ENCODE results near the gene DOCK1.

The DOCK1 gene

GRCh38 chr10:127046975-127047877, 142.0 kb downstream of the DOCK1 start:
- no peak for DNase-seq (ENCODE audit: low read depth, low spot score)
- Histone ChIP-seq H3K9me3 (ENCODE audit: control insufficient read depth, insufficient read depth, low read length) (no peaks in the 10 kb centered on the region), H3K36me3 (ENCODE audit: control insufficient read depth, insufficient read depth, low read length) (peaks cover 4% of the 10 kb centered on the region; the same call in 1 of the 2 replicates), H3K4me1 (ENCODE audit: control insufficient read depth, insufficient read depth, low read length) (no peaks in the 10 kb centered on the region), H3K27ac (ENCODE audit: low read length) (no peak overlapping the region), H3K27me3 (ENCODE audit: control insufficient read depth, insufficient read depth, low read length) (no peaks in the 10 kb centered on the region), H3K4me3 (ENCODE audit: low read length) (no peak overlapping the region)
- WGBS (ENCODE audit: insufficient coverage, insufficient read length): no CpG with 5 or more reads among the region's 7 CpGs

DNA sequence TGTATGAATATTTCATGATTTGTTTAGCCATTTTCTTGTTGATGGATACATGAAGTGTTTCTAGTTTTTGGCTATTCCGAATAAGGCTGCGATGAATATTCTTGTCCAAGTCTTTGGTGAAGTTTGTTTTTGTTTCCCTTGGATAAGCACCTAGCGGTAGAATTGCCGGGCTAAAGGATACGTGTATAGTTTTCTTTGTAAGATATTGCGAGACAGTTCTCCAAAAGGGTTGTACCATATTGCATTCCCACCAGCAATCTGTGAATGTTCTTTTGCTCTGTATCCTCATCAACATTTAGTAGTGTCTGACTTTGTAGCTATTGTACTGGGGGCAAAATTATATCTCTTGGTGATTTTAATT, 142.6 kb downstream of the DOCK1 start:
- Histone ChIP-seq H3K9me3 (ENCODE audit: control insufficient read depth, insufficient read depth, low read length) (no peaks in the 10 kb centered on the region), H3K36me3 (ENCODE audit: control insufficient read depth, insufficient read depth, low read length) (peaks cover 4% of the 10 kb centered on the region; the same call in 1 of the 2 replicates), H3K27ac (ENCODE audit: low read length) (no peak overlapping the region), H3K4me3 (ENCODE audit: low read length) (no peak overlapping the region), H3K27me3 (ENCODE audit: control insufficient read depth, insufficient read depth, low read length) (no peaks in the 10 kb centered on the region), H3K4me1 (ENCODE audit: control insufficient read depth, insufficient read depth, low read length) (no peaks in the 10 kb centered on the region)
- DNase-seq (ENCODE audit: low read depth, low spot score): no peak
- no CpG with 5 or more reads among the region's 6 CpGs for WGBS (ENCODE audit: insufficient coverage, insufficient read length)

- H3K4me3 ChIP-seq (ENCODE audit: low read length): no peak overlapping the region
- no peak overlapping the region for H3K27ac ChIP-seq (ENCODE audit: low read length)
- no peaks in the 10 kb centered on the region for H3K4me1 ChIP-seq (ENCODE audit: control insufficient read depth, insufficient read depth, low read length)
- no peaks in the 10 kb centered on the region for H3K9me3 ChIP-seq (ENCODE audit: control insufficient read depth, insufficient read depth, low read length)
- no CpG with 5 or more reads among the region's 6 CpGs for WGBS (ENCODE audit: insufficient coverage, insufficient read length)
- no peak for DNase-seq (ENCODE audit: low read depth, low spot score)
- H3K27me3 ChIP-seq (ENCODE audit: control insufficient read depth, insufficient read depth, low read length): no peaks in the 10 kb centered on the region
- H3K36me3 ChIP-seq (ENCODE audit: control insufficient read depth, insufficient read depth, low read length): no peaks in the 10 kb centered on the region; the same call in 1 of the 2 replicates
Measured at GRCh38 chr10:127048630-127049029, 143.4 kb downstream of the DOCK1 start.

DNA sequence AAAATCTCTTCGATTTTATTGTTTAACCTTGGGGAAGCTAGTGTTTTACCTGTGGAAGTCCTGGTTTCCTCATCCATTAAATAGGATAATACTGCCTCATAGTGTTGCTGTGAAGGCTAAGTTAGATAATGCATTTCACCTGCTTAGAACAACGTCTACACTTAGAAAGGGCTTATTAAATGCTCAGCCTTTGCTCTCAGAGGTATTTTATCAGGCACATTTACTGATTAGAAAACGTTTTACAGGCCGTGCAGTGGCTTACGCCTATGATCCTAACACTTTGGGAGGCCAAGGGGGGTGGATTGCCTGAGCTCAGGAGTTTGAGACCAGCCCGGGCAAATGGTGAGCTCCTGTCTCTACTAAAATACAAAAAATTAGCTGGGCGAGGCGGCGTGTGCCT, 146.8 kb downstream of the DOCK1 start:
- Histone ChIP-seq H3K27ac (ENCODE audit: low read length) (no peak overlapping the region), H3K9me3 (ENCODE audit: control insufficient read depth, insufficient read depth, low read length) (no peaks in the 10 kb centered on the region), H3K4me1 (ENCODE audit: control insufficient read depth, insufficient read depth, low read length) (no peaks in the 10 kb centered on the region), H3K36me3 (ENCODE audit: control insufficient read depth, insufficient read depth, low read length) (no peaks in the 10 kb centered on the region), H3K4me3 (ENCODE audit: low read length) (no peak overlapping the region), H3K27me3 (ENCODE audit: control insufficient read depth, insufficient read depth, low read length) (no peaks in the 10 kb centered on the region)
- no peak for DNase-seq (ENCODE audit: low read depth, low spot score)
- no CpG with 5 or more reads among the region's 9 CpGs for WGBS (ENCODE audit: insufficient coverage, insufficient read length)

DNA sequence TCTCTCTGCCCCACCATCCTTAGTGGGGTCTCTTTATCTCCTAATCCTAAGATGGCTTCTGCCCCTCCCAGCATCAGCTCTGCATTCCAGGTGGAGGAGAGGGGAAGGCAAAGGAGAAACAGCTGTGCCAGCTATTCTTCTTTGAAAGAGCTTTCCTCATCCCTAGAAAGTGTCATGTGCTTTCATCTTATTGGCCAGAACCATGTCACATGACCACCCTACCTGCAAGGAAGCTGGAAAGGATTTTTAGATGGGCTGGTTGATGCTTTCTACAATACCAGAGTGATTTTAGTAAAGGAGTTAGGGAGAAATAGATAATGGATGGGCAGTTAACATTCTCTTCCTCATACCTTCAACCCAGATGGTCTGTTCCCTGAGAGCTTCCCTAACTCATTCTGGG, 150.0 kb downstream of the DOCK1 start:
- H3K4me3 ChIP-seq (ENCODE audit: low read length): no peak overlapping the region
- no peaks in the 10 kb centered on the region for H3K9me3 ChIP-seq (ENCODE audit: control insufficient read depth, insufficient read depth, low read length)
- H3K36me3 ChIP-seq (ENCODE audit: control insufficient read depth, insufficient read depth, low read length): no peaks in the 10 kb centered on the region
- no peak for DNase-seq (ENCODE audit: low read depth, low spot score)
- no peaks in the 10 kb centered on the region for H3K4me1 ChIP-seq (ENCODE audit: control insufficient read depth, insufficient read depth, low read length)
- H3K27ac ChIP-seq (ENCODE audit: low read length): no peak overlapping the region
- H3K27me3 ChIP-seq (ENCODE audit: control insufficient read depth, insufficient read depth, low read length): no peaks in the 10 kb centered on the region

- H3K36me3 ChIP-seq (ENCODE audit: control insufficient read depth, insufficient read depth, low read length): no peaks in the 10 kb centered on the region
- H3K4me1 ChIP-seq (ENCODE audit: control insufficient read depth, insufficient read depth, low read length): no peaks in the 10 kb centered on the region; the same call in 1 of the 2 replicates
- DNase-seq (ENCODE audit: low read depth, low spot score): no peak
- H3K27ac ChIP-seq (ENCODE audit: low read length): no peak overlapping the region
- H3K4me3 ChIP-seq (ENCODE audit: low read length): no peak overlapping the region
- H3K9me3 ChIP-seq (ENCODE audit: control insufficient read depth, insufficient read depth, low read length): no peaks in the 10 kb centered on the region
- H3K27me3 ChIP-seq (ENCODE audit: control insufficient read depth, insufficient read depth, low read length): no peaks in the 10 kb centered on the region
Measured at GRCh38 chr10:127059314-127059713, 154.1 kb downstream of the DOCK1 start.

DNA sequence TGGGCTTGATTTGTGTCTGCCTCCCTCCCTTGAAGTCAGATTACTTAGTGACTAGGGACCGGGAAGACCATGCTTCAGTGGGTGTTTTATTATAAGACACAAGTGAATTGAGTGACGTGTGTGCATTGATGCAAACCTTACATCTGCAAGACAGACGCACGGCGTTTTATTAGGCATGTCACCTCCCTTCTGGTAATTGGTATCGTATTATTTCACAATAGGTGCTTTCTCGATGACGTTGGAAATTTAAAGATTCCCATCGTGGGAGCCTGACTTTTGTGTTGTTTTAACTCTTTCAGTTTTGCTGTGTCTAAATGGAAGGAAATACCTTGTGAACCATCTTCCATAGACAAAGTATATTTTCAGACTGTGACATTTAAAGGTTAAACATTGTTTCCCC, 158.5 kb downstream of the DOCK1 start:
- Histone ChIP-seq H3K27me3 (ENCODE audit: control insufficient read depth, insufficient read depth, low read length) (no peaks in the 10 kb centered on the region), H3K9me3 (ENCODE audit: control insufficient read depth, insufficient read depth, low read length) (no peaks in the 10 kb centered on the region), H3K4me3 (ENCODE audit: low read length) (no peak overlapping the region), H3K4me1 (ENCODE audit: control insufficient read depth, insufficient read depth, low read length) (no peaks in the 10 kb centered on the region; the same call in 1 of the 2 replicates), H3K27ac (ENCODE audit: low read length) (no peak overlapping the region), H3K36me3 (ENCODE audit: control insufficient read depth, insufficient read depth, low read length) (no peaks in the 10 kb centered on the region)
- DNase-seq (ENCODE audit: low read depth, low spot score): no peak
- WGBS (ENCODE audit: insufficient coverage, insufficient read length): no CpG with 5 or more reads among the region's 9 CpGs

GRCh38 chr10:127064474-127064873, 159.2 kb downstream of the DOCK1 start:
- no peak overlapping the region for H3K27ac ChIP-seq (ENCODE audit: low read length)
- no peaks in the 10 kb centered on the region for H3K9me3 ChIP-seq (ENCODE audit: control insufficient read depth, insufficient read depth, low read length)
- no peak overlapping the region for H3K4me3 ChIP-seq (ENCODE audit: low read length)
- H3K36me3 ChIP-seq (ENCODE audit: control insufficient read depth, insufficient read depth, low read length): no peaks in the 10 kb centered on the region
- H3K27me3 ChIP-seq (ENCODE audit: control insufficient read depth, insufficient read depth, low read length): no peaks in the 10 kb centered on the region
- no peaks in the 10 kb centered on the region; the same call in 1 of the 2 replicates for H3K4me1 ChIP-seq (ENCODE audit: control insufficient read depth, insufficient read depth, low read length)
- WGBS (ENCODE audit: insufficient coverage, insufficient read length): no CpG with 5 or more reads among the region's 14 CpGs
- no peak for DNase-seq (ENCODE audit: low read depth, low spot score)

DNA sequence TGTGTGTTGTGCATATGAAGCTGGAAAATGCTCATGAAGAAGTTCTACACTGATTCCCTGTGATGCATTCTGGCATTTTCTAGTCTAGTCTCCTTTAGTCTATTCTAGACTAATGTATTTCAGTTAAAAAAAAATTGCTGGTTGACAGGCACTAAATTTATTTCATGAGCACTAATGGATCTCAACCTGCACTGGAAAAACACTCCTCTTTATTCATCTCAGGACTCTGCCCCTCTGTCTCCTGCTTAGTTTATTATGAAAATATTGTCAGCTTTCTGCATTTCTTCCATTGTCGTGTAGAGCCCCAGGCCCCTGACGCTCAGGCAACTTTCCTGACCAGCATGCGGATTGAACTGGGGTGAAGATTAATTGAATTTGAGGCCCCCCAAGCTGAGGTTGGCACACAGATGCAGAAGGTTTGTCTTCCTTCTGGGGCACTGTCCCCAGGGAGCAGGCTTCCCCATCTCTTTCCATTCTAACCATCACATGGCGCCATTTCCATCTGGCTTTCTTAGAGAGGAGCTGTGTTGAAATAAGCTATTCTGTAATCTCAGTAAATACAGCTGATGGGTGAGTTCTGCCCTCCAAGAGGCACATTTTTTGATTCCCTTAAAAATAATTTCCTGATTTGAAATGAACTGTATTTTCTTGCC, 162.4 kb downstream of the DOCK1 start:
- no peak for DNase-seq (ENCODE audit: low read depth, low spot score)
- Histone ChIP-seq H3K9me3 (ENCODE audit: control insufficient read depth, insufficient read depth, low read length) (no peaks in the 10 kb centered on the region), H3K27ac (ENCODE audit: low read length) (no peak overlapping the region), H3K4me1 (ENCODE audit: control insufficient read depth, insufficient read depth, low read length) (no peaks in the 10 kb centered on the region), H3K27me3 (ENCODE audit: control insufficient read depth, insufficient read depth, low read length) (no peaks in the 10 kb centered on the region), H3K4me3 (ENCODE audit: low read length) (no peak overlapping the region), H3K36me3 (ENCODE audit: control insufficient read depth, insufficient read depth, low read length) (no peaks in the 10 kb centered on the region; the same call in 1 of the 2 replicates)
- WGBS (ENCODE audit: insufficient coverage, insufficient read length): no CpG with 5 or more reads among the region's 4 CpGs

- no peaks in the 10 kb centered on the region for H3K27me3 ChIP-seq (ENCODE audit: control insufficient read depth, insufficient read depth, low read length)
- no peaks in the 10 kb centered on the region; the same call in 1 of the 2 replicates for H3K36me3 ChIP-seq (ENCODE audit: control insufficient read depth, insufficient read depth, low read length)
- H3K4me1 ChIP-seq (ENCODE audit: control insufficient read depth, insufficient read depth, low read length): no peaks in the 10 kb centered on the region
- no peak for DNase-seq (ENCODE audit: low read depth, low spot score)
- H3K27ac ChIP-seq (ENCODE audit: low read length): no peak overlapping the region
- H3K9me3 ChIP-seq (ENCODE audit: control insufficient read depth, insufficient read depth, low read length): no peaks in the 10 kb centered on the region
- H3K4me3 ChIP-seq (ENCODE audit: low read length): no peak overlapping the region
Measured at GRCh38 chr10:127068485-127068884, 163.3 kb downstream of the DOCK1 start.

DNA sequence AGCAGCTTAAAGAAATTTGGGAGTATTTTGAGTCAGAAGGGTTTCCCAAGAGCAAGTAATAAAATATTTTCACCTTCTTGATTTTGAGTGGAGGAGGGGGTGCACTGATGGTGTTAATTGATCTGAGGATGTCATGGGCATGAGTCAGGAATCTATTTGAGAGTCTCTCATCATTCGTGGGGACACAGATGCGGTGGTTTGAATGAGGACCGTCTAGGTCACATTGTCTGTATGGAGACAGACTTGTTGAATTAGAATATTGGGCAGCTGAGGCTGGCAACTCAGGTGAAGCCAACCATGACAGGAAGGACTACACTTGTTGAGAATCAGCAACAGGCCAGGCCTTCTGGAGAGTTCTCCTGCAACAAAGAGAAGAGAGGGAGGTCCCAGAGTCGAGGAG, 164.2 kb downstream of the DOCK1 start:
- whole genome bisulfite sequencing (ENCODE audit: insufficient coverage, insufficient read length): no CpG with 5 or more reads among the region's 4 CpGs

More for the DNA sequence above, 164.2 kb downstream of the DOCK1 start:
- Histone ChIP-seq H3K4me1 (ENCODE audit: control insufficient read depth, insufficient read depth, low read length) (no peaks in the 10 kb centered on the region), H3K36me3 (ENCODE audit: control insufficient read depth, insufficient read depth, low read length) (no peaks in the 10 kb centered on the region; the same call in 1 of the 2 replicates), H3K9me3 (ENCODE audit: control insufficient read depth, insufficient read depth, low read length) (no peaks in the 10 kb centered on the region), H3K27me3 (ENCODE audit: control insufficient read depth, insufficient read depth, low read length) (no peaks in the 10 kb centered on the region), H3K4me3 (ENCODE audit: low read length) (no peak overlapping the region), H3K27ac (ENCODE audit: low read length) (no peak overlapping the region)
- DNase-seq (ENCODE audit: low read depth, low spot score): no peak

Data from iPS DF 6.9 (cell line).